H9 (cell line): Measurements from ENCODE around the gene RNLS. TPM values are rescaled to one million over a fixed set of nuclear protein-coding genes. Genes with fewer than 3 reads are reported as not detected.

Source experiments
- DNase-seq: peaks from one replicate; pipeline ENCODE4 v3.0.0-alpha.2; 2017
- H2AFZ ChIP-seq: one replicate; pipeline ENCODE4 v1.6.1; 2013; ENCODE audit warnings: mild to moderate bottlenecking, low read length, control low read depth, moderate library complexity
- H2AK5ac ChIP-seq: 2 replicates; pipeline ENCODE4 v1.6.1; 2013; ENCODE audit warnings: low read length, control low read depth, mixed read lengths; ENCODE audit not compliant: insufficient read length
- H2BK120ac ChIP-seq: one replicate; pipeline ENCODE4 v1.6.1; 2013; ENCODE audit warnings: low read depth, mild to moderate bottlenecking, low read length, control low read depth, inconsistent platforms; ENCODE audit not compliant: poor library complexity, severe bottlenecking
- H2BK12ac ChIP-seq: 2 replicates; pipeline ENCODE4 v1.6.1; 2013; ENCODE audit warnings: low read length, control low read depth, mixed read lengths, low read depth; ENCODE audit not compliant: insufficient read length
- H2BK15ac ChIP-seq: 2 replicates; pipeline ENCODE4 v1.6.1; 2013; ENCODE audit warnings: low read depth, low read length, control low read depth
- H2BK20ac ChIP-seq: one replicate; pipeline ENCODE4 v1.6.1; 2013; ENCODE audit warnings: low read depth, mild to moderate bottlenecking, low read length, control low read depth, inconsistent platforms; ENCODE audit not compliant: poor library complexity, severe bottlenecking
- H2BK5ac ChIP-seq: 2 replicates; pipeline ENCODE4 v1.6.1; 2013; ENCODE audit warnings: low read length, control low read depth, mixed read lengths; ENCODE audit not compliant: insufficient read length
- H3K14ac ChIP-seq: 2 replicates; pipeline ENCODE4 v1.6.1; 2013; ENCODE audit warnings: low read length, control low read depth; ENCODE audit not compliant: insufficient read depth
- H3K18ac ChIP-seq: 2 replicates; pipeline ENCODE4 v1.6.1; 2013; ENCODE audit warnings: low read depth, mild to moderate bottlenecking, mixed read lengths, low read length, control low read depth; ENCODE audit not compliant: insufficient read length
- H3K23ac ChIP-seq: 2 replicates; pipeline ENCODE4 v1.6.1; 2013; ENCODE audit warnings: low read length, control low read depth, mixed read lengths, low read depth; ENCODE audit not compliant: insufficient read length
- H3K23me2 ChIP-seq: 2 replicates; pipeline ENCODE4 v1.6.1; 2013; ENCODE audit warnings: low read depth, mild to moderate bottlenecking, mixed read lengths, low read length, control low read depth; ENCODE audit not compliant: insufficient read length, poor library complexity, severe bottlenecking
- H3K27ac ChIP-seq: 2 replicates; pipeline ENCODE4 v1.5.1; 2013; ENCODE audit warnings: low read length, control low read depth, mixed read lengths, low read depth; ENCODE audit not compliant: insufficient read length
- H3K27me3 ChIP-seq: 2 replicates; pipeline ENCODE4 v1.6.1; 2013; ENCODE audit warnings: low read length, control low read depth, inconsistent platforms; ENCODE audit not compliant: insufficient read depth
- H3K4ac ChIP-seq: 2 replicates; pipeline ENCODE4 v1.6.1; 2013; ENCODE audit warnings: low read depth, mild to moderate bottlenecking, control low read depth, inconsistent platforms, low read length, moderate library complexity
- H3K4me1 ChIP-seq: 2 replicates; pipeline ENCODE4 v1.6.1; 2013; ENCODE audit warnings: low read length, control low read depth, inconsistent platforms; ENCODE audit not compliant: insufficient read depth
- H3K4me2 ChIP-seq: 2 replicates; pipeline ENCODE4 v1.6.1; 2013; ENCODE audit warnings: low read length, control low read depth, mixed read lengths; ENCODE audit not compliant: insufficient read length, insufficient read depth
- H3K56ac ChIP-seq: 2 replicates; pipeline ENCODE4 v1.6.1; 2013; ENCODE audit warnings: low read depth, mild to moderate bottlenecking, mixed read lengths, low read length, control low read depth; ENCODE audit not compliant: insufficient read length
- H3K79me1 ChIP-seq: 2 replicates; pipeline ENCODE4 v1.6.1; 2013; ENCODE audit warnings: low read depth, mild to moderate bottlenecking, moderate library complexity, low read length, control low read depth, inconsistent platforms; ENCODE audit not compliant: insufficient read depth, poor library complexity, severe bottlenecking
- H3K79me2 ChIP-seq: 2 replicates; pipeline ENCODE4 v1.6.1; 2013; ENCODE audit warnings: low read length, control low read depth, inconsistent platforms; ENCODE audit not compliant: insufficient read depth
- H3K9ac ChIP-seq: 2 replicates; pipeline ENCODE4 v1.6.1; 2013; ENCODE audit warnings: low read length, control low read depth, mixed read lengths; ENCODE audit not compliant: insufficient read length; ENCODE audit errors: extremely low read depth
- H3K9me3 ChIP-seq: one replicate; pipeline ENCODE4 v1.6.1; 2013; ENCODE audit warnings: low read depth, low read length, inconsistent platforms; ENCODE audit not compliant: control insufficient read depth
- H3T11ph ChIP-seq: one replicate; pipeline ENCODE4 v1.6.1; 2013; ENCODE audit warnings: mild to moderate bottlenecking, low read length, control low read depth, inconsistent platforms
- H4K20me1 ChIP-seq: one replicate; pipeline ENCODE4 v1.6.1; 2013; ENCODE audit not compliant: control insufficient read depth, insufficient read length, insufficient read depth
- H4K5ac ChIP-seq: 2 replicates; pipeline ENCODE4 v1.6.1; 2013; ENCODE audit warnings: low read depth, mild to moderate bottlenecking, mixed read lengths, low read length, control low read depth; ENCODE audit not compliant: insufficient read length
- H4K8ac ChIP-seq: replicated peaks from 2 replicates; pipeline ENCODE4 v1.6.1; 2013; ENCODE audit warnings: low read length, control low read depth, mixed read lengths, low read depth; ENCODE audit not compliant: insufficient read length
- H4K91ac ChIP-seq: 2 replicates; pipeline ENCODE4 v1.6.1; 2013; ENCODE audit warnings: low read depth, mild to moderate bottlenecking, moderate library complexity, mixed read lengths, low read length, control low read depth; ENCODE audit not compliant: insufficient read length
- H3K27ac Mint-ChIP-seq, 3 experiments: 2 replicates in 2 of 3; 3 replicates in 1 of 3; pipeline ENCODE4 v1.8.0; 2020 to 2021; ENCODE audit warnings: mixed read lengths in 3 of 3, mild to moderate bottlenecking in 1 of 3, moderate library complexity in 1 of 3
- H3K27me3 Mint-ChIP-seq: 2 replicates; pipeline ENCODE4 v1.8.0; 2021; ENCODE audit warnings: low read depth, mild to moderate bottlenecking, moderate library complexity, mixed read lengths
- H3K36me3 Mint-ChIP-seq, 3 experiments: 2 replicates in 2 of 3; 3 replicates in 1 of 3; pipeline ENCODE4 v1.8.0; 2020 to 2021; ENCODE audit warnings: low read depth in 3 of 3, mixed read lengths in 3 of 3; ENCODE audit not compliant: insufficient read depth in 1 of 3
- H3K4me1 Mint-ChIP-seq, 2 experiments: 2 replicates each; pipeline ENCODE4 v1.8.0; 2020; ENCODE audit warnings: mixed read lengths in 2 of 2
- H3K4me3 Mint-ChIP-seq, 2 experiments: 2 replicates in 1 of 2; 3 replicates in 1 of 2; pipeline ENCODE4 v1.8.0; 2020 to 2021; ENCODE audit warnings: mild to moderate bottlenecking in 2 of 2, mixed read lengths in 2 of 2, moderate library complexity in 1 of 2
- H3K9me3 Mint-ChIP-seq, 2 experiments: 2 replicates in 1 of 2; 3 replicates in 1 of 2; pipeline ENCODE4 v1.8.0; 2020; ENCODE audit warnings: mild to moderate bottlenecking in 2 of 2, mixed read lengths in 2 of 2, moderate library complexity in 1 of 2
- WGBS: extraction: QIAGEN DNeasy Blood & Tissue Kit; methylation state at CpG from one replicate; pipeline ENCODE4 v1.1.7; 2013; ENCODE audit warnings: missing lambda C conversion rate, low lambda C conversion rate, mixed read lengths; ENCODE audit not compliant: insufficient read length; ENCODE audit errors: extremely low coverage; 5-methylcytosine and 5-hydroxymethylcytosine counted together
- total RNA-seq: library from RNA; stranded (reverse); gene quantifications from 2 replicates; pipeline ENCODE4 v1.2.1, GENCODE V29; 2021
- TF ChIP-seq, protein P1 (sequence below): fragments of 200-600 bp; sonication (generic); conservative IDR thresholded peaks from 3 replicates; pipeline ENCODE4 v1.8.0; 2021; ENCODE audit warnings: antibody characterized with exemption, mild to moderate bottlenecking

RNLS gene
- total RNA-seq, 1 experiment from 2014 or later: 7.5 TPM

DNA sequence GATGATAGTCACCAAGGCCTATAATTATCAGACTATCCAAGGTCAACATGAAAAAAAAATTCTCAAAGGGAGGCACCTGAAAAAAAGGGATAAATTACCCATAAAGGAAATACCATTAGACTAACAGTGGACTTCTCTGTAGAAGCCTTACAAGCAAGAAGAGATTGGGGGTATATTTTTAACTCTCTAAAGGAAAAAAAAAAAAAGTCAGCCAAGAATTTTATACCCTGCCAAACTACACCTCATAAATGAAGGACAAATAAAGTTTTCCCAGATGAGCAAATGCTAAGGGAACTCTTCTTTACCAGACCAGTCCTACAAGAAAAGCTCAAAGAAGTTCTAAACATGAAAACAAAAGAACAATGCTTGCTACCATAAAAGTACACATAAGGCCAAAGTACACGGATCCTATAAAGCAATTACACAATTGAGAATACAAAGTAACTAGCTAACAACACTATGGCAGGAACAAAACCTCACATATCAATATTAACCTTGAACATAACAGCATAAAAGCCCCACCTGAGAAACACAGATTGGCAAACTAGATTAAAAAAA, 263.1 kb downstream of the RNLS start:
- H4K5ac ChIP-seq: no peak overlapping the region
- Mint-ChIP-seq H3K4me3 (no peak overlapping the region), H3K4me1 (no peaks in the 10 kb centered on the region), H3K27me3 (no peaks in the 10 kb centered on the region), H3K36me3 (peaks cover 3 to 18% (median 17%) of the 10 kb centered on the region in 3 experiments), H3K27ac (no peak overlapping the region), H3K9me3 (peaks cover 20 to 28% of the 10 kb centered on the region in 2 experiments)
- H2BK120ac ChIP-seq: no peak overlapping the region
- no peak overlapping the region for H3K14ac ChIP-seq
- H3K18ac ChIP-seq: no peak overlapping the region
- H3K27ac ChIP-seq: no peak overlapping the region
- H3K79me2 ChIP-seq: no peaks in the 10 kb centered on the region
- no peak overlapping the region for H3K56ac ChIP-seq
- H3K9ac ChIP-seq: no peak overlapping the region
- DNase-seq: no peak
- WGBS: no CpG with 5 or more reads among the region's 1 CpG
- no peak overlapping the region for H2AK5ac ChIP-seq
- TF ChIP-seq, protein P1, sequence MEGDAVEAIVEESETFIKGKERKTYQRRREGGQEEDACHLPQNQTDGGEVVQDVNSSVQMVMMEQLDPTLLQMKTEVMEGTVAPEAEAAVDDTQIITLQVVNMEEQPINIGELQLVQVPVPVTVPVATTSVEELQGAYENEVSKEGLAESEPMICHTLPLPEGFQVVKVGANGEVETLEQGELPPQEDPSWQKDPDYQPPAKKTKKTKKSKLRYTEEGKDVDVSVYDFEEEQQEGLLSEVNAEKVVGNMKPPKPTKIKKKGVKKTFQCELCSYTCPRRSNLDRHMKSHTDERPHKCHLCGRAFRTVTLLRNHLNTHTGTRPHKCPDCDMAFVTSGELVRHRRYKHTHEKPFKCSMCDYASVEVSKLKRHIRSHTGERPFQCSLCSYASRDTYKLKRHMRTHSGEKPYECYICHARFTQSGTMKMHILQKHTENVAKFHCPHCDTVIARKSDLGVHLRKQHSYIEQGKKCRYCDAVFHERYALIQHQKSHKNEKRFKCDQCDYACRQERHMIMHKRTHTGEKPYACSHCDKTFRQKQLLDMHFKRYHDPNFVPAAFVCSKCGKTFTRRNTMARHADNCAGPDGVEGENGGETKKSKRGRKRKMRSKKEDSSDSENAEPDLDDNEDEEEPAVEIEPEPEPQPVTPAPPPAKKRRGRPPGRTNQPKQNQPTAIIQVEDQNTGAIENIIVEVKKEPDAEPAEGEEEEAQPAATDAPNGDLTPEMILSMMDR: no peak
- H3K79me1 ChIP-seq: no peaks in the 10 kb centered on the region
- no peaks in the 10 kb centered on the region for H3K4me1 ChIP-seq
- H4K20me1 ChIP-seq: no peaks in the 10 kb centered on the region
- H3K27me3 ChIP-seq: no peaks in the 10 kb centered on the region
- no peaks in the 10 kb centered on the region for H3K9me3 ChIP-seq
- no peak overlapping the region for H2BK5ac ChIP-seq
- no peak overlapping the region for H4K8ac ChIP-seq
- no peak overlapping the region for H4K91ac ChIP-seq
- no peak overlapping the region for H3K4ac ChIP-seq
- no peak overlapping the region for H2AFZ ChIP-seq
- H2BK20ac ChIP-seq: no peak overlapping the region
- no peak overlapping the region for H2BK12ac ChIP-seq
- H3K4me2 ChIP-seq: no peak overlapping the region
- no peak overlapping the region for H2BK15ac ChIP-seq
- no peak overlapping the region for H3T11ph ChIP-seq
- H3K23me2 ChIP-seq: no peaks in the 10 kb centered on the region
- no peak overlapping the region for H3K23ac ChIP-seq
